NCI-H2171 (cell line): ENCODE results near the gene IQGAP2.

Experiments used
- DNase-seq: peaks from one replicate; lab custom pipeline; 2025; lab: John Stamatoyannopoulos, UW

IQGAP2 gene

GRCh38 chr5:76385540-76385939 lies 17.5 kb upstream of the IQGAP2 start:
- no peak for DNase-seq

GRCh38 chr5:76386360-76386759 lies 16.7 kb upstream of the IQGAP2 start:
- DNase-seq = no peak

GRCh38 chr5:76388236-76388635 lies 14.8 kb upstream of the IQGAP2 start:
- no peak for DNase-seq

- no peak for DNase-seq
Observed at GRCh38 chr5:76388791-76389512, 14.1 kb upstream of the IQGAP2 start.

GRCh38 chr5:76389513-76390154 lies 13.5 kb upstream of the IQGAP2 start:
- no peak for DNase-seq

- no peak for DNase-seq
Observed at GRCh38 chr5:76391014-76391413, 12.1 kb upstream of the IQGAP2 start.

- no peak for DNase-seq
Observed at GRCh38 chr5:76393035-76393680, 9.9 kb upstream of the IQGAP2 start.

- DNase-seq = no peak
Observed at GRCh38 chr5:76397200-76397599, 5.9 kb upstream of the IQGAP2 start.

- DNase-seq = no peak
Observed at GRCh38 chr5:76399268-76399667, 3.8 kb upstream of the IQGAP2 start.

- no peak for DNase-seq
Observed at GRCh38 chr5:76400466-76400865, 2.6 kb upstream of the IQGAP2 start.

- DNase-seq = no peak
Observed at GRCh38 chr5:76401801-76402250, 1.3 kb upstream of the IQGAP2 start.

GRCh38 chr5:76402251-76402885 lies 717 bp upstream of the IQGAP2 start:
- DNase-seq = no peak

GRCh38 chr5:76403766-76404222 lies 709 bp downstream of the IQGAP2 start:
- DNase-seq = no peak

GRCh38 chr5:76404223-76405211 lies 1.4 kb downstream of the IQGAP2 start:
- DNase-seq = no peak

GRCh38 chr5:76406014-76406413 lies 2.9 kb downstream of the IQGAP2 start:
- no peak for DNase-seq

GRCh38 chr5:76406673-76407072 lies 3.6 kb downstream of the IQGAP2 start:
- no peak for DNase-seq

GRCh38 chr5:76408104-76408654 lies 5.1 kb downstream of the IQGAP2 start:
- DNase-seq = no peak

GRCh38 chr5:76412511-76412910 lies 9.4 kb downstream of the IQGAP2 start:
- DNase-seq = no peak

GRCh38 chr5:76413746-76414145 lies 10.7 kb downstream of the IQGAP2 start:
- no peak for DNase-seq

- DNase-seq = no peak
Observed at GRCh38 chr5:76414788-76415187, 11.7 kb downstream of the IQGAP2 start.

GRCh38 chr5:76415855-76416254 lies 12.8 kb downstream of the IQGAP2 start:
- no peak for DNase-seq
